ENCODE results near the gene SWAP70. TPM values are rescaled to one million over a fixed set of nuclear protein-coding genes. Genes with fewer than 3 reads are reported as not detected.
A peak's percentile ranks its signal among the peaks of the same experiment; 100 is the strongest.

SWAP70 gene
- total RNA-seq, 1 donor from 2014 or later = 39.7 TPM

GRCh38 chr11:9780929-9781328 lies 117.1 kb downstream of the SWAP70 start:
- Mint-ChIP-seq H3K36me3 (ENCODE audit: unreplicated experiment) (peaks cover 69% of the 10 kb centered on the region), H3K4me3 (ENCODE audit: unreplicated experiment) (no peak overlapping the region), H3K9me3 (ENCODE audit: unreplicated experiment) (no peaks in the 10 kb centered on the region), H3K27me3 (ENCODE audit: unreplicated experiment) (no peaks in the 10 kb centered on the region), H3K4me1 (ENCODE audit: unreplicated experiment) (peaks cover 3% of the 10 kb centered on the region), H3K27ac (ENCODE audit: unreplicated experiment) (no peak overlapping the region)
- no peak for TF ChIP-seq CTCF (IDR thresholded peaks at IDR 0.05)
- no peak for DNase-seq (ENCODE audit: extremely low spot score, unreplicated experiment)

- Mint-ChIP-seq H3K4me1 (ENCODE audit: unreplicated experiment) (peaks cover 15% of the 10 kb centered on the region), H3K9me3 (ENCODE audit: unreplicated experiment) (no peaks in the 10 kb centered on the region), H3K36me3 (ENCODE audit: unreplicated experiment) (peaks cover 69% of the 10 kb centered on the region), H3K27ac (ENCODE audit: unreplicated experiment) (peak overlapping the region; percentile 64), H3K27me3 (ENCODE audit: unreplicated experiment) (no peaks in the 10 kb centered on the region), H3K4me3 (ENCODE audit: unreplicated experiment) (no peak overlapping the region)
- no peak for DNase-seq (ENCODE audit: extremely low spot score, unreplicated experiment)
- no peak for TF ChIP-seq CTCF (IDR thresholded peaks at IDR 0.05)
These were observed 120.1 kb downstream of the SWAP70 start for GRCh38 chr11:9783986-9784385.

- Mint-ChIP-seq H3K27me3 (ENCODE audit: unreplicated experiment) (no peaks in the 10 kb centered on the region), H3K27ac (ENCODE audit: unreplicated experiment) (peak overlapping the region; percentile 64), H3K4me1 (ENCODE audit: unreplicated experiment) (peaks cover 15% of the 10 kb centered on the region), H3K9me3 (ENCODE audit: unreplicated experiment) (no peaks in the 10 kb centered on the region), H3K36me3 (ENCODE audit: unreplicated experiment) (peaks cover 68% of the 10 kb centered on the region), H3K4me3 (ENCODE audit: unreplicated experiment) (no peak overlapping the region)
- TF ChIP-seq CTCF (IDR thresholded peaks at IDR 0.05) = no peak
- DNase-seq (ENCODE audit: extremely low spot score, unreplicated experiment) = no peak
These were observed 120.9 kb downstream of the SWAP70 start for GRCh38 chr11:9784602-9785315.

- H3K4me1 Mint-ChIP-seq (ENCODE audit: unreplicated experiment) = peaks cover 17% of the 10 kb centered on the region
- no peak overlapping the region for H3K4me3 Mint-ChIP-seq (ENCODE audit: unreplicated experiment)
- no peaks in the 10 kb centered on the region for H3K27me3 Mint-ChIP-seq (ENCODE audit: unreplicated experiment)
- DNase-seq (ENCODE audit: extremely low spot score, unreplicated experiment) = no peak
- peaks cover 62% of the 10 kb centered on the region for H3K36me3 Mint-ChIP-seq (ENCODE audit: unreplicated experiment)
- H3K9me3 Mint-ChIP-seq (ENCODE audit: unreplicated experiment) = no peaks in the 10 kb centered on the region
- peak overlapping the region; percentile 81 for H3K27ac Mint-ChIP-seq (ENCODE audit: unreplicated experiment)
- TF ChIP-seq CTCF (IDR thresholded peaks at IDR 0.05) = no peak
These were observed 123.4 kb downstream of the SWAP70 start for GRCh38 chr11:9787260-9787659.

GRCh38 chr11:9787981-9788521 lies 124.2 kb downstream of the SWAP70 start:
- DNase-seq (ENCODE audit: extremely low spot score, unreplicated experiment) = no peak
- peaks cover 57% of the 10 kb centered on the region for H3K36me3 Mint-ChIP-seq (ENCODE audit: unreplicated experiment)
- H3K9me3 Mint-ChIP-seq (ENCODE audit: unreplicated experiment) = no peaks in the 10 kb centered on the region
- H3K27ac Mint-ChIP-seq (ENCODE audit: unreplicated experiment) = peak overlapping the region; percentile 81
- no peak for TF ChIP-seq CTCF (IDR thresholded peaks at IDR 0.05)
- peaks cover 17% of the 10 kb centered on the region for H3K4me1 Mint-ChIP-seq (ENCODE audit: unreplicated experiment)
- H3K27me3 Mint-ChIP-seq (ENCODE audit: unreplicated experiment) = no peaks in the 10 kb centered on the region
- H3K4me3 Mint-ChIP-seq (ENCODE audit: unreplicated experiment) = no peak overlapping the region
